GM10266 (cell line): ENCODE data around the gene ZG16B.

ENCODE experiments used
- DNase-seq: peaks from one replicate; pipeline ENCODE4 v3.0.0; 2012; ENCODE audit errors: extremely low spot score
- TF ChIP-seq, protein P1 (sequence below): IDR thresholded peaks from 2 replicates; pipeline ENCODE4 v1.5.1; 2012; ENCODE audit warnings: mild to moderate bottlenecking, low read depth; ENCODE audit not compliant: control insufficient read depth, insufficient read depth; ENCODE audit errors: missing control alignments

ZG16B gene

DNA sequence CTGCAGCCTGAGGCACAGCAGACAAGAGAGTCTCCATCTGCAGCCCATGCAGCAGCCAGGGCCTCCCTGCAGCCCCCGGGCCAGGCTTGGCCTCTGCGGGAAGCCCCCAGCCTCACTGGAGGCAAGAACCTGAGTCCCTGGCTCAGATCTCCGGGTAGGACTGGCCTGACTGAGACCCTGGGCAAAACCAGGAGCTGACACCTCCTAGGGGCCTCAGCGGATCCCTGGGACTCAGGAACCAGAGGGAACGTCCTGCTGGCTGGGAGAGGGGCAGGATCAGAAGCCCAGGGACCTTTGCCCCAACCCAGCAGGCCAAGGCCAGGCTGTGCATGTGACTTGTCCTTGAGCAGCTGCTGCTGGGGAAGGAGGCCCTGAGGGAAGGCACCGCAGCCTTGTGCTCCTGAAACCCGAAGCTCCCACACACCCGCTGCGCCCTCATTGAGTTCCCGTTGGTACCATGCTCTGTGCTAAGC, 14.8 kb upstream of the ZG16B start:
- TF ChIP-seq, protein P1, sequence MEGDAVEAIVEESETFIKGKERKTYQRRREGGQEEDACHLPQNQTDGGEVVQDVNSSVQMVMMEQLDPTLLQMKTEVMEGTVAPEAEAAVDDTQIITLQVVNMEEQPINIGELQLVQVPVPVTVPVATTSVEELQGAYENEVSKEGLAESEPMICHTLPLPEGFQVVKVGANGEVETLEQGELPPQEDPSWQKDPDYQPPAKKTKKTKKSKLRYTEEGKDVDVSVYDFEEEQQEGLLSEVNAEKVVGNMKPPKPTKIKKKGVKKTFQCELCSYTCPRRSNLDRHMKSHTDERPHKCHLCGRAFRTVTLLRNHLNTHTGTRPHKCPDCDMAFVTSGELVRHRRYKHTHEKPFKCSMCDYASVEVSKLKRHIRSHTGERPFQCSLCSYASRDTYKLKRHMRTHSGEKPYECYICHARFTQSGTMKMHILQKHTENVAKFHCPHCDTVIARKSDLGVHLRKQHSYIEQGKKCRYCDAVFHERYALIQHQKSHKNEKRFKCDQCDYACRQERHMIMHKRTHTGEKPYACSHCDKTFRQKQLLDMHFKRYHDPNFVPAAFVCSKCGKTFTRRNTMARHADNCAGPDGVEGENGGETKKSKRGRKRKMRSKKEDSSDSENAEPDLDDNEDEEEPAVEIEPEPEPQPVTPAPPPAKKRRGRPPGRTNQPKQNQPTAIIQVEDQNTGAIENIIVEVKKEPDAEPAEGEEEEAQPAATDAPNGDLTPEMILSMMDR = no peak

DNA sequence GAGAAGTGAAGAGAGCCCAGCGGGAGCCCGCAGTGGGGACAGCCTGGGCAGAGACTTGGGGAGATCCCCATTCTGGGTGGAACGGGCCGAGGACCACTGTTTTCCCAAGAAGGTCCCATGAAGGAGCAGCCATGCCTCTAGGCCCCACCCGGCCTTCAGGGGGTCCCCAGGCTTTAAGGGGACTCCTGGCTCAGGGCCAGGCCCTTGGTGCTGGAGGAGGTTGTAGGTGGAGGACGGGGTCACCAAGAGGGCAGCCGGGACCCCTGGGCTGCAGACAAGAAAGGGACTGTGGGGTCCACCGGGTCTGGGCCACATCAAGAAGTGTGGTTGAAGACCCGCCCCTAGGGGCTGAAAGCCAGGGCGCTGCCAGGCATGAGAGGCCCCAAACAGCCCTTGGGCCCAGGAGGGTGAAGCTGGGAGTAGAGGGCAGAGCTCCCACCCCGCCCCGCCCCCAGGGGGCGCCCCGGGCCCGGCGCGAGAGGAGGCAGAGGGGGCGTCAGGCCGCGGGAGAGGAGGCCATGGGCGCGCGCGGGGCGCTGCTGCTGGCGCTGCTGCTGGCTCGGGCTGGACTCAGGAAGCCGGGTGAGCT, 13.3 kb upstream of the ZG16B start, which contains the start of gene PRSS21:
Gene PRSS21, plus strand, starts transcription at position 487 of the 589 bp plus-strand sequence. Its CDS starts 32 bp downstream, at position 519.
- no peak for DNase-seq
- TF ChIP-seq, protein P1 = no peak

More for the DNA sequence above, 14.8 kb upstream of the ZG16B start:
- DNase-seq = no peak

DNA sequence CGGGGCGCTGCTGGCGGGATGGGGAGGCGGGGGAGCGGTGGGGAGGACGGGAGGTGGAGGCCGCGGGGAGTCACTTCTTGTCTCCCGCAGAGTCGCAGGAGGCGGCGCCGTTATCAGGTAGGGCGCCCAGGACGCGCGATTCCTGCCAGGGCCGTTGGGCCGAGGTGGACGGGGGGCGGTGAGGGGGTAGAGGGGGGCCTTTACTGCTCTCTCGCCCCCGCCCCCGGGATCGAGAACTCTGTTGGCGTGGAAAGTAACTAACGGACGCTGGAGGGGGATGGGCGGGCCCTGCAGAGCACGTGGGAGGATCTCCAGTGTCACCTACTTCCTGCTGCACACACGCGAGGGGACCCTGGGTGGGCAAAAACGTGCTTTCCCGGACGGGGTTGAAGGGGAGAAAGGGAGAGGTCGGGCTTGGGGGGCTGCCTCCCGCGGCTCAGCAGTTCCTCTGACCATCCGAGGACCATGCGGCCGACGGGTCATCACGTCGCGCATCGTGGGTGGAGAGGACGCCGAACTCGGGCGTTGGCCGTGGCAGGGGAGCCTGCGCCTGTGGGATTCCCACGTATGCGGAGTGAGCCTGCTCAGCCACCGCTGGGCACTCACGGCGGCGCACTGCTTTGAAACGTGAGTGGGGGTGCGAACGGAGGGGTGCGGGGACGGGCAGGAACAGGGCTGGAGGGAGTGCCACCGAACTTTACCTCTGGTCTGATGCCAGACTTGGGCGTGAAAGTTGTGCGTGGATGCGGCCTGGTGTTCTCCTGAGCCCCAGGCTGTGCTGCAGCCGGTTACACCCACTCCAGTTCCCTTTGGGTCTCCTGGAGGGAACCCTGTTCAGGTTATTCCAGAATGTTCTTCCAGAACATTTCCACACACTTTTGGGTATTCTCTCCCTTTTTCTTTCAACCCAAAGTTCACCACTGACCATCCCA, 12.5 kb upstream of the ZG16B start:
- DNase-seq = no peak

DNA sequence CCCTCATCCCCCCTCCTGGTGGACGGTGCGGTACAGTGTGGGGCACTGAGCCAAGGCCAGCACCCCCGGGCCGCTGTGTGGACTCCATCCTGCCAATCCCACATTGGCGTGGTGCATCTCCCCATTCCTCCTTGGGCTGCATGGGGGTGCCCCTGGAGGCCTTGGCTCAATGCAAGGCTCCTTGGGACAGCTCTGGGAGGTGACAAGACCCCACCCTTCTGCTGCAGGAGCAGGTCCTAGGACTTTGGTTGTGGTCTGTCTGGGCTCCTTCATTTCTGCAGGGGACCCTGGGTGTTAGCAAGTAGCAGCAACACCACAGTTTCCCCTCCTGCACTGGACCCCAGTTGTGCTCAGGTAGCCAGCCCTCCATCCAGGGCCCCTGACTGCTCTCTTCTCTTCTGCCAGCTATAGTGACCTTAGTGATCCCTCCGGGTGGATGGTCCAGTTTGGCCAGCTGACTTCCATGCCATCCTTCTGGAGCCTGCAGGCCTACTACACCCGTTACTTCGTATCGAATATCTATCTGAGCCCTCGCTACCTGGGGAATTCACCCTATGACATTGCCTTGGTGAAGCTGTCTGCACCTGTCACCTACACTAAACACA, 11.7 kb upstream of the ZG16B start:
- no peak for DNase-seq
- TF ChIP-seq, protein P1 = no peak

More for the DNA sequence above, 12.5 kb upstream of the ZG16B start:
- TF ChIP-seq, protein P1 = no peak

DNA sequence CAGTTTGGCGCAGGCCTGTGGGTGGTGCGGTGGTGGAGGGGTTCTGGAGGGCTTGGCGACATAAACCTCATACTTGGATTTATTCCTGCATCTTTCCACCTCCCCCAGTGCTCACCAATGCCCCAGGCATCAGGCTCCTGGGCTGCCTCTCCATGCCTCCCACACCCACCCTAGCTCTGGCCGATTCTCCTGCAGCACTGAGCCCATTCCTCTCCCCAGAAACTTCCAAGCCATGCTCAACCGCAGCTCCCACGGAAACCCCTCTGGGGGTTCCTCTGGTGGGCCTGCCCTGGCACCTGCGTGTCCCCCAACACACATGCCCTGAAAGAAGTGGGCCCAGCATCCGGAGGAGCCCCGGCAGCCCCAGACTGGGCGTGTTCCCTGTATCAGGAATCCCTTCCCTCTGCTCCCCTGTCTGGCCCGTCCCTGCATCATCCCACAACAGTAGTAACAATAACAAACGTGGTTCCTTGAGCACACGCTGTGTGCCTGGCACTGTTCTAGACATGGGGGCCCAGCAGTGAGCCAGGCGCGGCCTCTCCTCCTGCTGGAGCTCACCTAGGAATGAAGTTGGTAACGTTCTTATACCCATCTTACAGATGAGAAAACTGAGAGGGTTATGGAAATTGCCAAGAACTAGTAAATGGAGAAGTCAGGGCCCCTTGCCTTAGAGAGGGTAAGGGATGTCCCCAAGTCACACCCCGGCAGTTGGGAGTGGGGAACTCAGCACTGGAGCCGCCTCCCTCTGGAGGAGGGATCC, 10.7 kb upstream of the ZG16B start:
- TF ChIP-seq, protein P1 = no peak
- DNase-seq = no peak

DNA sequence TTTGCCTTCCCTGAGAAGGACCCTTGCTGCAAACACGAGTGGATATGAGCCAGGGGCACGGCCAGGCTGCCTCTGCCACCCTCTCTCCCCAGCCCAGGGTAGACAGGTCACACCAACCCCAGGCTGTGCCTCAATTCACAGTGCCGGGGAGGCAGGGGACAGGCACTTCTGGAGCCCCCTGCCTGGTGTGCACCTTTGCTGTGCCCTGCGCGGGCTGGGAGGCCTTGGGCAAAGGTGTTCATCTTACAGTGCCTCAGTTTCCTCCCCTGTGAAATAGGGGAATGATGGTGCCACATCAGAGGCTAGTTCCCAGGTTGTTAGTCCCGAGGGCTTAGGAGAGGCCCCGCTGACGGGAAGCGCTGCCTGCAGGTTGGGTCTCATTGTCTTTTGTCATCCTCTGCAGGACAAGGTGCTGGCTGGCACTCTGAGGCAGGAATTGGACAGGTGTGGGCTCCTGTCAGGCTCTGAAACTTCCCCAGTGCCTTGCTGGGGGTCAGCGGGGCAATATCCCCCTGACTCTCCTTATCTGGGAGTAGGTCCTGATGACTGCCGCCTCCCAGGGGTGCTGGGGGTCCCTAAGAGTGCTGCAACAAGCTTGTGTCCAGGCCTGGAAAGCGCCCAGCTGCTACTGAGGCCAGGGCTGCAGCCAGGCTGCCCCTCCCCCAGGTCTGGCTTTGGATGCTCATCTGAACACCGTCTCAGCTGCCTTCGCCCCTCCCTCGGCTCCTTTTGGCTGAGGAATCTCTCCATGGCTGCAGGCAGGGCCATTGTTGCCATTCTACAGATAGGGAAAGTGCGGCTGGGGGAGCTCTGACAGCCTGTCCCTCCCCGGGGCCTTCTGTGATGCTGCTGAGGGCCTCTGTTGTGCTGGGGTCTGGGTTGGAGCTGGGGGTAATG, 9.9 kb upstream of the ZG16B start:
- no peak for DNase-seq
- TF ChIP-seq, protein P1 = no peak
